H1 (cell line): ENCODE data around the gene PKDREJ. TPM values are rescaled to one million over a fixed set of nuclear protein-coding genes. Genes with fewer than 3 reads are reported as not detected.

Experiments used
- CTCF ChIA-PET: fragments of 300-600 bp; sonication (Branson Sonifier 250); formaldehyde crosslinking; loops from one replicate; lab custom pipeline; 2021; ENCODE audit not compliant: partially characterized antibody; lab: Charles Lee
- POLR2A ChIA-PET: fragments of 300-600 bp; sonication (Branson Sonifier 250); formaldehyde crosslinking; loops from one replicate; lab custom pipeline; 2021; ENCODE audit warnings: inconsistent platforms; ENCODE audit not compliant: partially characterized antibody; lab: Charles Lee
- DNase-seq, 2 experiments: peaks; one replicate each; pipeline versions ENCODE4 v3.0.0 to v3.0.0-alpha.2; 2010 to 2022; ENCODE audit warnings: low spot score in 2 of 2, low read depth in 1 of 2, mixed read lengths in 1 of 2
- FAIRE-seq: peaks from 2 replicates; lab custom pipeline; 2011; peaks lifted over from hg19 to GRCh38; lab: Jason Lieb, UNC
- H2AFZ ChIP-seq: 2 replicates; pipeline ENCODE4 v1.8.1; 2012; ENCODE audit warnings: low read length, inconsistent platforms
- H2AK5ac ChIP-seq: 2 replicates; pipeline ENCODE4 v1.6.1; 2013; ENCODE audit warnings: low read depth, low read length
- H2BK120ac ChIP-seq: replicated peaks from 2 replicates; pipeline ENCODE3; 2013; ENCODE audit warnings: low read depth, low read length, inconsistent platforms
- H2BK12ac ChIP-seq: 2 replicates; pipeline ENCODE4 v1.6.1; 2013; ENCODE audit warnings: low read depth, low read length
- H2BK15ac ChIP-seq: 2 replicates; pipeline ENCODE4 v1.6.1; 2013; ENCODE audit warnings: low read length
- H2BK20ac ChIP-seq: 2 replicates; pipeline ENCODE4 v1.6.1; 2013; ENCODE audit warnings: low read length
- H2BK5ac ChIP-seq: 2 replicates; pipeline ENCODE4 v1.6.1; 2013; ENCODE audit warnings: low read depth, low read length
- H3K14ac ChIP-seq: 2 replicates; pipeline ENCODE4 v1.6.1; 2013; ENCODE audit warnings: inconsistent platforms; ENCODE audit not compliant: insufficient read length
- H3K18ac ChIP-seq: 2 replicates; pipeline ENCODE4 v1.6.1; 2013; ENCODE audit warnings: low read length; ENCODE audit errors: extremely low read depth
- H3K23ac ChIP-seq: 2 replicates; pipeline ENCODE4 v1.6.1; 2013; ENCODE audit warnings: inconsistent platforms; ENCODE audit not compliant: insufficient read length
- H3K23me2 ChIP-seq: 2 replicates; pipeline ENCODE4 v1.6.1; 2013; ENCODE audit warnings: low read depth, low read length
- H3K27ac ChIP-seq: 2 replicates; pipeline ENCODE4 v1.6.1; 2011; ENCODE audit warnings: low read depth, low read length, inconsistent platforms
- H3K27me3 ChIP-seq, 4 experiments: replicated peaks in 1 of 4; 1 replicate in 1 of 4; 2 replicates in 3 of 4; pipeline versions ENCODE4 v1.6.1 to v1.8.1; 2011 to 2013; ENCODE audit warnings: low read length in 3 of 4, mild to moderate bottlenecking in 3 of 4, inconsistent platforms in 2 of 4, mixed read lengths in 2 of 4, moderate library complexity in 1 of 4; ENCODE audit not compliant: control insufficient read depth in 3 of 4, insufficient read depth in 3 of 4; ENCODE audit errors: extremely low read depth in 1 of 4
- H3K36me3 ChIP-seq, 4 experiments: 2 replicates each; pipeline versions ENCODE4 v1.6.1 to v1.8.1; 2011 to 2013; ENCODE audit warnings: mild to moderate bottlenecking in 4 of 4, low read length in 3 of 4, moderate library complexity in 2 of 4, control low read depth in 1 of 4, inconsistent platforms in 1 of 4; ENCODE audit not compliant: insufficient read depth in 4 of 4, control insufficient read depth in 2 of 4
- H3K4ac ChIP-seq: replicated peaks from 2 replicates; pipeline ENCODE3; 2013; ENCODE audit warnings: low read length, low read depth, mixed read lengths, inconsistent platforms; ENCODE audit not compliant: insufficient read length
- H3K4me1 ChIP-seq, 4 experiments: replicated peaks in 1 of 4; 1 replicate in 1 of 4; 2 replicates in 3 of 4; pipeline versions ENCODE4 v1.6.1 to v1.8.1; 2011 to 2013; ENCODE audit warnings: low read length in 3 of 4, inconsistent platforms in 2 of 4, mixed read lengths in 1 of 4; ENCODE audit not compliant: insufficient read depth in 4 of 4, control insufficient read depth in 3 of 4
- H3K4me2 ChIP-seq, 2 experiments: 2 replicates each; pipeline versions ENCODE4 v1.6.1 to v1.8.1; 2011 to 2013; ENCODE audit warnings: low read depth in 2 of 2, low read length in 2 of 2, control low read depth in 1 of 2, inconsistent platforms in 1 of 2, mild to moderate bottlenecking in 1 of 2; ENCODE audit not compliant: insufficient read depth in 1 of 2
- H3K4me3 ChIP-seq, 4 experiments: fragments of 200-600, 300-600 bp in 1 of 4; sonication (generic), shearing (Covaris generic), sonication (Bioruptor Twin) in 1 of 4; 2 replicates each; pipeline versions ENCODE4 v1.5.1 to v1.8.1; 2011 to 2016; ENCODE audit warnings: low read length in 4 of 4, low read depth in 3 of 4, control low read depth in 2 of 4, inconsistent platforms in 2 of 4, mild to moderate bottlenecking in 2 of 4, mixed read lengths in 1 of 4, moderate library complexity in 1 of 4; ENCODE audit not compliant: insufficient read depth in 2 of 4; ENCODE audit errors: extremely low read depth in 1 of 4
- H3K56ac ChIP-seq: replicated peaks from 2 replicates; pipeline ENCODE3; 2013; ENCODE audit warnings: low read depth, mild to moderate bottlenecking, mixed read lengths, low read length, inconsistent platforms; ENCODE audit not compliant: insufficient read length
- H3K79me1 ChIP-seq: 2 replicates; pipeline ENCODE4 v1.6.1; 2013; ENCODE audit warnings: low read depth, low read length, control low read depth
- H3K79me2 ChIP-seq, 2 experiments: 2 replicates each; pipeline versions ENCODE4 v1.6.1 to v1.8.1; 2012 to 2013; ENCODE audit warnings: low read length in 2 of 2, mild to moderate bottlenecking in 2 of 2, inconsistent platforms in 1 of 2; ENCODE audit not compliant: insufficient read depth in 2 of 2, control insufficient read depth in 1 of 2
- H3K9ac ChIP-seq, 4 experiments: replicated peaks in 1 of 4; 1 replicate in 1 of 4; 2 replicates in 3 of 4; pipeline versions ENCODE4 v1.6.1 to v1.8.1; 2011 to 2013; ENCODE audit warnings: low read depth in 3 of 4, low read length in 3 of 4, control low read depth in 2 of 4, mild to moderate bottlenecking in 2 of 4, moderate library complexity in 2 of 4, inconsistent platforms in 1 of 4; ENCODE audit errors: extremely low read depth in 1 of 4
- H3K9me3 ChIP-seq, 2 experiments: 2 replicates each; pipeline versions ENCODE4 v1.6.1 to v1.8.1; 2012 to 2013; ENCODE audit warnings: mild to moderate bottlenecking in 2 of 2, moderate library complexity in 2 of 2, control low read depth in 1 of 2, inconsistent platforms in 1 of 2, low read depth in 1 of 2, low read length in 1 of 2, mixed read lengths in 1 of 2; ENCODE audit not compliant: insufficient read depth in 2 of 2
- H4K20me1 ChIP-seq, 2 experiments: replicated peaks in 1 of 2; 2 replicates each; pipeline versions ENCODE3 to v1.8.1; 2011 to 2013; ENCODE audit warnings: inconsistent platforms in 2 of 2, low read length in 2 of 2, mild to moderate bottlenecking in 1 of 2; ENCODE audit not compliant: insufficient read depth in 2 of 2, control insufficient read depth in 1 of 2
- H4K5ac ChIP-seq: 2 replicates; pipeline ENCODE4 v1.6.1; 2013; ENCODE audit warnings: low read length, low read depth, mixed read lengths, inconsistent platforms; ENCODE audit not compliant: insufficient read length
- H4K8ac ChIP-seq: 2 replicates; pipeline ENCODE4 v1.8.0; 2013; ENCODE audit warnings: mild to moderate bottlenecking, moderate library complexity, low read length, inconsistent platforms; ENCODE audit not compliant: insufficient read depth; ENCODE audit errors: extremely low read depth
- H4K91ac ChIP-seq: replicated peaks from 2 replicates; pipeline ENCODE3; 2013; ENCODE audit warnings: low read length, mixed read lengths, inconsistent platforms; ENCODE audit not compliant: insufficient read length
- BCL11A ChIP-seq, 2 experiments: IDR thresholded peaks; one replicate each; pipeline ENCODE4 v1.6.1; 2011; ENCODE audit warnings: low read depth in 2 of 2, low read length in 2 of 2, mild to moderate bottlenecking in 2 of 2
- CREB1 ChIP-seq: IDR thresholded peaks from 2 replicates; pipeline ENCODE4 v1.6.1; 2012; ENCODE audit warnings: inconsistent platforms
- GTF2F1 ChIP-seq: IDR thresholded peaks from 2 replicates; pipeline ENCODE4 v1.6.1; 2012; ENCODE audit warnings: low read depth, low read length, improper control_type of control experiment, borderline replicate concordance
- KDM5A ChIP-seq: fragments of 200-600 bp; IDR thresholded peaks from 2 replicates; pipeline ENCODE4 v1.7.1; 2012; ENCODE audit warnings: mild to moderate bottlenecking, low read length, inconsistent platforms, mixed read lengths
- RBBP5 ChIP-seq: IDR thresholded peaks from 2 replicates; pipeline ENCODE4 v1.7.1; 2012; ENCODE audit warnings: low read depth, mild to moderate bottlenecking, inconsistent platforms, low read length, moderate library complexity, borderline replicate concordance
- SIN3A ChIP-seq, 2 experiments: IDR thresholded peaks in 1 of 2; conservative IDR thresholded peaks in 1 of 2; 2 replicates each; pipeline ENCODE4 v1.6.1; 2011 to 2012; ENCODE audit warnings: low read length in 2 of 2, improper control_type of control experiment in 1 of 2, low read depth in 1 of 2, mild to moderate bottlenecking in 1 of 2
- SIRT6 ChIP-seq: IDR thresholded peaks from one replicate; pipeline ENCODE4 v1.7.1; 2012; ENCODE audit warnings: low read length, inconsistent platforms
- SP4 ChIP-seq: IDR thresholded peaks from 2 replicates; pipeline ENCODE4 v1.6.1; 2012; ENCODE audit warnings: low read length, inconsistent platforms
- SRF ChIP-seq: IDR thresholded peaks from 2 replicates; pipeline ENCODE4 v1.6.1; 2011; ENCODE audit warnings: mild to moderate bottlenecking, low read depth, low read length, moderate library complexity
- TBP ChIP-seq: IDR thresholded peaks from 2 replicates; pipeline ENCODE4 v1.6.1; 2011; ENCODE audit warnings: low read depth, low read length, improper control_type of control experiment
- TCF12 ChIP-seq: IDR thresholded peaks from 2 replicates; pipeline ENCODE4 v1.6.1; 2011; ENCODE audit warnings: low read depth, mild to moderate bottlenecking, low read length
- YY1 ChIP-seq: IDR thresholded peaks from 2 replicates; pipeline ENCODE4 v1.6.1; 2011; ENCODE audit warnings: low read depth, mild to moderate bottlenecking, low read length
- WGBS, 2 experiments: shearing (Covaris generic) in 1 of 2; methylation state at CpG; one replicate each; pipeline versions ENCODE4 v1.1.6 to v1.1.7; 2013 to 2015; ENCODE audit warnings: low lambda C conversion rate in 2 of 2, mixed read lengths in 2 of 2, inconsistent platforms in 1 of 2, low coverage in 1 of 2, missing lambda C conversion rate in 1 of 2; ENCODE audit not compliant: insufficient replicate concordance in 2 of 2, insufficient coverage in 1 of 2, insufficient read length in 1 of 2; ENCODE audit errors: extremely low coverage in 1 of 2, missing lambda C conversion rate in 1 of 2; 5-methylcytosine and 5-hydroxymethylcytosine counted together
- polyA plus RNA-seq, 7 experiments: library from polyadenylated mRNA; depleted of rRNA in 3 of 7; stranded (reverse) in 5 of 7; unstranded in 2 of 7; fragments of >200 nt in 5 of 7; fragments of 200-250 nt in 2 of 7; gene quantifications; 1 replicate in 5 of 7; 2 replicates in 1 of 7; 4 replicates in 1 of 7; pipeline versions ENCODE4 v1.2.1 to v1.2.3, GENCODE V29; 2011 to 2013; ENCODE audit warnings: missing spikeins in 2 of 7, mixed read lengths in 2 of 7
- total RNA-seq: library from RNA; stranded (reverse); fragmentation: NEBNext Ultra II Directional; extraction: Animal tissue kit (Norgen Biotek cat#: 25700); gene quantifications from 2 replicates; pipeline ENCODE4 v1.2.1, GENCODE V29; 2021
- TF ChIP-seq, protein P1 (sequence below): IDR thresholded peaks from 2 replicates; pipeline ENCODE4 v1.6.1; 2011; ENCODE audit warnings: low read length, improper control_type of control experiment

The PKDREJ gene
- total and polyA plus RNA-seq, 2 of the 8 experiments (the other 6 are each of a cell fraction or from before 2014, with no cell fraction given), result 0.02 to 0.04 TPM

DNA sequence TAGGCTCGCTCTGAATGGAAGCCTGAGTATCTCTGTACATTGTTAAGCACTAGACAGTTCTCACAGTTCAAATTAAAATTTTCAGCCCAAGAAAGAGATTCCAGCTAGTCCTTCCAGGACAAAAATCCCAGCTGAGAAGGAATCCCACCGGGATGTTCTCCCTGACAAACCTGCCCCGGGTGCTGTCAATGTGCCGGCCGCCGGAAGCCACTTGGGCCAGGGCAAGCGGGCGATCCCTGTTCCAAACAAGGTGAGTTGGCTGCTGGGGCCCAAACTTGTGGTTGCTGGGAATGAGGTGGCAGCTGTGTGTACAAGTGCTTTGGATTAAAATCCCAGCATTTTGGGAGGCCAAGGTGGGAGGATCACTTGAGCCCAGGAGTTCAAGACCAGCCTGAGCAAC, 48.9 kb upstream of the PKDREJ start:
- H3K18ac ChIP-seq, result no peak overlapping the region
- 85% methylated on average over 8 of the region's 8 CpGs; no CpG with 5 or more reads in 1 of the 2 experiments for WGBS, 2 experiments
- no peak overlapping the region for H2BK12ac ChIP-seq
- no peak overlapping the region for H4K91ac ChIP-seq
- no peak overlapping the region for H3K9ac ChIP-seq
- H2BK120ac ChIP-seq, result no peak overlapping the region
- no peaks in the 10 kb centered on the region for H3K79me1 ChIP-seq
- H2BK20ac ChIP-seq, result no peak overlapping the region
- H3K23me2 ChIP-seq, result no peaks in the 10 kb centered on the region
- H3K4ac ChIP-seq, result no peak overlapping the region
- H2AFZ ChIP-seq, result no peak overlapping the region
- H3K9me3 ChIP-seq, result no peaks in the 10 kb centered on the region
- no peak for FAIRE-seq
- H3K14ac ChIP-seq, result no peak overlapping the region
- H3K4me1 ChIP-seq, result no peaks in the 10 kb centered on the region
- no peak overlapping the region for H4K8ac ChIP-seq
- POLR2A ChIA-PET, result interaction anchor here (1.3 to 2.5 kb wide), 2 partner anchors 15 to 21 kb away, joined by 3 to 10 read pairs; partner anchors contain the start of gene GTSE1
- peaks cover 0 to 6% of the 10 kb centered on the region in 2 experiments for H4K20me1 ChIP-seq
- CTCF ChIA-PET, result interaction anchor here (0.8 to 2.7 kb wide), 7 partner anchors 171 to 195 kb away, joined by 3 to 11 read pairs (median 4); no protein-coding TSS in a partner anchor
- H3K56ac ChIP-seq, result no peak overlapping the region
- H3K4me2 ChIP-seq, result no peak overlapping the region
- H2BK5ac ChIP-seq, result no peak overlapping the region
- no peak overlapping the region for H2AK5ac ChIP-seq
- TF ChIP-seq SRF (no peak), TCF12 (no peak), KDM5A (no peak), SIRT6 (no peak), YY1 (no peak), RBBP5 (no peak), GTF2F1 (no peak), SP4 (no peak), SIN3A (conservative IDR thresholded peaks at IDR 0.05 in 1 of 2, IDR thresholded peaks at IDR 0.05 in 1 of 2; ENCODE audit: low read depth in 1 of 2, low read length in 2 of 2) (no peak), BCL11A (IDR thresholded peaks at IDR 0.05; ENCODE audit: low read depth in 2 of 2, low read length in 2 of 2) (no peak), CREB1 (no peak), TBP (no peak)
- TF ChIP-seq, protein P1, sequence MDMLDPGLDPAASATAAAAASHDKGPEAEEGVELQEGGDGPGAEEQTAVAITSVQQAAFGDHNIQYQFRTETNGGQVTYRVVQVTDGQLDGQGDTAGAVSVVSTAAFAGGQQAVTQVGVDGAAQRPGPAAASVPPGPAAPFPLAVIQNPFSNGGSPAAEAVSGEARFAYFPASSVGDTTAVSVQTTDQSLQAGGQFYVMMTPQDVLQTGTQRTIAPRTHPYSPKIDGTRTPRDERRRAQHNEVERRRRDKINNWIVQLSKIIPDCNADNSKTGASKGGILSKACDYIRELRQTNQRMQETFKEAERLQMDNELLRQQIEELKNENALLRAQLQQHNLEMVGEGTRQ, result no peak
- H3K27me3 ChIP-seq, result no peaks in the 10 kb centered on the region
- H3K79me2 ChIP-seq, result no peaks in the 10 kb centered on the region
- H2BK15ac ChIP-seq, result no peak overlapping the region
- no peak overlapping the region for H4K5ac ChIP-seq
- no peak for DNase-seq
- no peak overlapping the region for H3K27ac ChIP-seq
- H3K36me3 ChIP-seq, result peaks cover 7 to 32% (median 14%) of the 10 kb centered on the region in 4 experiments
- H3K23ac ChIP-seq, result no peak overlapping the region
- H3K4me3 ChIP-seq, result no peak overlapping the region
